WTC11 (cell line): ENCODE results near the gene ZDHHC14. TPM values are rescaled to one million over a fixed set of nuclear protein-coding genes. Genes with fewer than 3 reads are reported as not detected.

ENCODE experiments used
- ATAC-seq: fragments of 200-7000 bp; cut with Tn5 transposase; 2 replicates; pipeline ENCODE4 v1.10.0; 2021; ENCODE audit warnings: mild to moderate bottlenecking, moderate library complexity
- CTCF ChIA-PET: fragments of 300-600 bp; sonication (Branson Sonifier 250); formaldehyde crosslinking; loops from one replicate; lab custom pipeline; 2021; ENCODE audit warnings: antibody characterized with exemption; lab: Charles Lee
- POLR2A ChIA-PET: fragments of 350-600 bp; sonication (Branson Sonifier 250); formaldehyde crosslinking; loops from one replicate; lab custom pipeline; 2021; ENCODE audit warnings: antibody characterized with exemption; lab: Charles Lee
- DNase-seq: peaks from one replicate; pipeline ENCODE4 v3.0.0; 2021; ENCODE audit warnings: low spot score
- H3K27ac Mint-ChIP-seq: 2 replicates; pipeline ENCODE4 v1.8.0; 2021; ENCODE audit warnings: mixed read lengths
- H3K27me3 Mint-ChIP-seq: 2 replicates; pipeline ENCODE4 v1.8.0; 2021; ENCODE audit warnings: low read depth, mild to moderate bottlenecking, moderate library complexity, mixed read lengths
- H3K36me3 Mint-ChIP-seq: 2 replicates; pipeline ENCODE4 v1.8.0; 2021; ENCODE audit warnings: mixed read lengths
- H3K4me1 Mint-ChIP-seq: 2 replicates; pipeline ENCODE4 v1.8.0; 2022; ENCODE audit warnings: mixed read lengths
- H3K4me3 Mint-ChIP-seq: 2 replicates; pipeline ENCODE4 v1.8.0; 2021; ENCODE audit warnings: mild to moderate bottlenecking, moderate library complexity, mixed read lengths
- H3K9me3 Mint-ChIP-seq: 2 replicates; pipeline ENCODE4 v1.8.0; 2021; ENCODE audit warnings: mixed read lengths
- FOXP1 ChIP-seq: sonication (generic); formaldehyde crosslinking; IDR thresholded peaks from 2 replicates; pipeline ENCODE4 v1.8.0; 2022; ENCODE audit warnings: missing genetic modification reagents, mild to moderate bottlenecking, moderate library complexity, borderline replicate concordance
- JAZF1 ChIP-seq: fragments of 250-450 bp; sonication (Bioruptor Pico); IDR thresholded peaks from 2 replicates; pipeline ENCODE4 v1.9.0; 2021; ENCODE audit warnings: moderate library complexity, mild to moderate bottlenecking, inconsistent platforms
- JUN ChIP-seq: sonication (generic); formaldehyde crosslinking; IDR thresholded peaks from 2 replicates; pipeline ENCODE4 v1.8.0; 2023; ENCODE audit warnings: mild to moderate bottlenecking, missing genetic modification reagents
- NR1H2 ChIP-seq: sonication (generic); formaldehyde crosslinking; IDR thresholded peaks from 2 replicates; pipeline ENCODE4 v1.9.0; 2021; ENCODE audit warnings: mild to moderate bottlenecking, moderate library complexity, missing genetic modification reagents
- OVOL2 ChIP-seq: fragments of 250-450 bp; sonication (Bioruptor Pico); IDR thresholded peaks from 2 replicates; pipeline ENCODE4 v1.9.0; 2021; ENCODE audit warnings: mild to moderate bottlenecking, borderline replicate concordance
- SMAD4 ChIP-seq: sonication (generic); formaldehyde crosslinking; IDR thresholded peaks from 2 replicates; pipeline ENCODE4 v1.8.0; 2022; ENCODE audit warnings: mild to moderate bottlenecking, missing genetic modification reagents
- TP53 ChIP-seq: sonication (generic); formaldehyde crosslinking; IDR thresholded peaks from 2 replicates; pipeline ENCODE4 v1.8.1; 2023; ENCODE audit warnings: mild to moderate bottlenecking, missing genetic modification reagents
- ZNF232 ChIP-seq: sonication (generic); formaldehyde crosslinking; IDR thresholded peaks from 2 replicates; pipeline ENCODE4 v1.8.0; 2022; ENCODE audit warnings: mild to moderate bottlenecking, missing genetic modification reagents
- ZNF396 ChIP-seq: fragments of 250-450 bp; sonication (Bioruptor Pico); IDR thresholded peaks from 2 replicates; pipeline ENCODE4 v1.8.0; 2021; ENCODE audit warnings: mild to moderate bottlenecking, moderate library complexity, borderline replicate concordance
- ZNF671 ChIP-seq: fragments of 250-450 bp; sonication (Bioruptor Pico); IDR thresholded peaks from 2 replicates; pipeline ENCODE4 v1.8.0; 2021; ENCODE audit warnings: mild to moderate bottlenecking
- total RNA-seq: library from RNA; stranded (reverse); gene quantifications from 3 replicates; pipeline ENCODE4 v1.2.3, GENCODE V29; 2021
- TF ChIP-seq, protein P1 (sequence below): sonication (generic); formaldehyde crosslinking; IDR thresholded peaks from 2 replicates; pipeline ENCODE4 v1.8.1; 2023; ENCODE audit warnings: mild to moderate bottlenecking, moderate library complexity, missing genetic modification reagents
- TF ChIP-seq, protein P2 (sequence below): sonication (generic); formaldehyde crosslinking; IDR thresholded peaks from 2 replicates; pipeline ENCODE4 v1.8.0; 2022; ENCODE audit warnings: mild to moderate bottlenecking, missing genetic modification reagents
- TF ChIP-seq, protein P3 (sequence below): sonication (generic); formaldehyde crosslinking; IDR thresholded peaks from 2 replicates; pipeline ENCODE4 v1.8.1; 2022; ENCODE audit warnings: low read depth, missing genetic modification reagents, borderline replicate concordance
- TF ChIP-seq, protein P4 (sequence below): sonication (generic); formaldehyde crosslinking; IDR thresholded peaks from 2 replicates; pipeline ENCODE4 v1.8.1; 2023; ENCODE audit warnings: mild to moderate bottlenecking, missing genetic modification reagents, moderate library complexity
- TF ChIP-seq, protein P5 (sequence below): sonication (generic); formaldehyde crosslinking; IDR thresholded peaks from 2 replicates; pipeline ENCODE4 v1.8.0; 2022; ENCODE audit warnings: mild to moderate bottlenecking, missing genetic modification reagents
- TF ChIP-seq, protein P6 (sequence below): sonication (generic); formaldehyde crosslinking; IDR thresholded peaks from 2 replicates; pipeline ENCODE4 v1.8.1; 2023; ENCODE audit warnings: mild to moderate bottlenecking, missing genetic modification reagents, borderline replicate concordance
- TF ChIP-seq, protein P7 (sequence below): sonication (generic); formaldehyde crosslinking; IDR thresholded peaks from 2 replicates; pipeline ENCODE4 v1.8.1; 2022; ENCODE audit warnings: mild to moderate bottlenecking, moderate library complexity, missing genetic modification reagents
- TF ChIP-seq, protein P8 (sequence below): fragments of 250-450 bp; sonication (Bioruptor Pico); IDR thresholded peaks from 2 replicates; pipeline ENCODE4 v1.9.0; 2021; ENCODE audit warnings: mild to moderate bottlenecking, borderline replicate concordance

Gene ZDHHC14
- total RNA-seq, 1 experiment from 2014 or later: 6.6 TPM

DNA sequence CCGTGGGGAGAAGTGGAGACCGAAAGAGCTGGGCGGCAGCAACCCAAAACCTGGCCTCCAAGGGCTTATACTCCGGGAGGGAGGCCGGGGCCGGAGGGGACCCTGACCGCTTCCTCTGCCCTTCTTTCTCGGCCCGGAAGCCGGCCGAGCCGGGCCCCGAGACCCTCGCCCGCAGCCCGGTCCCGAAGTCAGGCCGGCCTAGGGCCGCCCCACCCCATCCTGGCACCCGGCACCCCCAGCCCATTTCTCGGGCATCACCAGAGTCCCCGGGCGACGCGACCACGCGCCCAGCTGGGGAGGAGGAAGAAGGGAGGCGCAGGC is 572 bp upstream of the ZDHHC14 start:
- Mint-ChIP-seq H3K27ac (no peak overlapping the region), H3K36me3 (no peaks in the 10 kb centered on the region; the same call in 1 of the 2 replicates), H3K27me3 (peaks cover 32% of the 10 kb centered on the region), H3K4me3 (peak overlapping the region; percentile 66), H3K9me3 (no peaks in the 10 kb centered on the region), H3K4me1 (peaks cover 23% of the 10 kb centered on the region)
- TF ChIP-seq JAZF1 (CRISPR knock-in tag): no peak
- TF ChIP-seq, protein P1, sequence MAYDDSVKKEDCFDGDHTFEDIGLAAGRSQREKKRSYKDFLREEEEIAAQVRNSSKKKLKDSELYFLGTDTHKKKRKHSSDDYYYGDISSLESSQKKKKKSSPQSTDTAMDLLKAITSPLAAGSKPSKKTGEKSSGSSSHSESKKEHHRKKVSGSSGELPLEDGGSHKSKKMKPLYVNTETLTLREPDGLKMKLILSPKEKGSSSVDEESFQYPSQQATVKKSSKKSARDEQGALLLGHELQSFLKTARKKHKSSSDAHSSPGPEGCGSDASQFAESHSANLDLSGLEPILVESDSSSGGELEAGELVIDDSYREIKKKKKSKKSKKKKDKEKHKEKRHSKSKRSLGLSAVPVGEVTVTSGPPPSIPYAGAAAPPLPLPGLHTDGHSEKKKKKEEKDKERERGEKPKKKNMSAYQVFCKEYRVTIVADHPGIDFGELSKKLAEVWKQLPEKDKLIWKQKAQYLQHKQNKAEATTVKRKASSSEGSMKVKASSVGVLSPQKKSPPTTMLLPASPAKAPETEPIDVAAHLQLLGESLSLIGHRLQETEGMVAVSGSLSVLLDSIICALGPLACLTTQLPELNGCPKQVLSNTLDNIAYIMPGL (CRISPR knock-in tag): peak; percentile 78; the same call in 1 of the 2 replicates
- TF ChIP-seq, protein P2, sequence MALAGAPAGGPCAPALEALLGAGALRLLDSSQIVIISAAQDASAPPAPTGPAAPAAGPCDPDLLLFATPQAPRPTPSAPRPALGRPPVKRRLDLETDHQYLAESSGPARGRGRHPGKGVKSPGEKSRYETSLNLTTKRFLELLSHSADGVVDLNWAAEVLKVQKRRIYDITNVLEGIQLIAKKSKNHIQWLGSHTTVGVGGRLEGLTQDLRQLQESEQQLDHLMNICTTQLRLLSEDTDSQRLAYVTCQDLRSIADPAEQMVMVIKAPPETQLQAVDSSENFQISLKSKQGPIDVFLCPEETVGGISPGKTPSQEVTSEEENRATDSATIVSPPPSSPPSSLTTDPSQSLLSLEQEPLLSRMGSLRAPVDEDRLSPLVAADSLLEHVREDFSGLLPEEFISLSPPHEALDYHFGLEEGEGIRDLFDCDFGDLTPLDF (CRISPR knock-in tag): no peak
- TF ChIP-seq, protein P3, sequence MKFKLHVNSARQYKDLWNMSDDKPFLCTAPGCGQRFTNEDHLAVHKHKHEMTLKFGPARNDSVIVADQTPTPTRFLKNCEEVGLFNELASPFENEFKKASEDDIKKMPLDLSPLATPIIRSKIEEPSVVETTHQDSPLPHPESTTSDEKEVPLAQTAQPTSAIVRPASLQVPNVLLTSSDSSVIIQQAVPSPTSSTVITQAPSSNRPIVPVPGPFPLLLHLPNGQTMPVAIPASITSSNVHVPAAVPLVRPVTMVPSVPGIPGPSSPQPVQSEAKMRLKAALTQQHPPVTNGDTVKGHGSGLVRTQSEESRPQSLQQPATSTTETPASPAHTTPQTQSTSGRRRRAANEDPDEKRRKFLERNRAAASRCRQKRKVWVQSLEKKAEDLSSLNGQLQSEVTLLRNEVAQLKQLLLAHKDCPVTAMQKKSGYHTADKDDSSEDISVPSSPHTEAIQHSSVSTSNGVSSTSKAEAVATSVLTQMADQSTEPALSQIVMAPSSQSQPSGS (CRISPR knock-in tag): no peak
- peak; percentile 55; the same call in 1 of the 2 replicates for TF ChIP-seq JUN (CRISPR knock-in tag)
- no peak for TF ChIP-seq FOXP1 (CRISPR knock-in tag)
- TF ChIP-seq ZNF232 (CRISPR knock-in tag): no peak
- no peak for TF ChIP-seq NR1H2 (CRISPR knock-in tag)
- TF ChIP-seq SMAD4: no peak
- TF ChIP-seq, protein P4, sequence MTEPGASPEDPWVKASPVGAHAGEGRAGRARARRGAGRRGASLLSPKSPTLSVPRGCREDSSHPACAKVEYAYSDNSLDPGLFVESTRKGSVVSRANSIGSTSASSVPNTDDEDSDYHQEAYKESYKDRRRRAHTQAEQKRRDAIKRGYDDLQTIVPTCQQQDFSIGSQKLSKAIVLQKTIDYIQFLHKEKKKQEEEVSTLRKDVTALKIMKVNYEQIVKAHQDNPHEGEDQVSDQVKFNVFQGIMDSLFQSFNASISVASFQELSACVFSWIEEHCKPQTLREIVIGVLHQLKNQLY: no peak
- TF ChIP-seq, protein P5, sequence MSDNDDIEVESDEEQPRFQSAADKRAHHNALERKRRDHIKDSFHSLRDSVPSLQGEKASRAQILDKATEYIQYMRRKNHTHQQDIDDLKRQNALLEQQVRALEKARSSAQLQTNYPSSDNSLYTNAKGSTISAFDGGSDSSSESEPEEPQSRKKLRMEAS: 0 out of 2 replicates have a peak, but pooled peaks have one; percentile 27
- TF ChIP-seq, protein P6, sequence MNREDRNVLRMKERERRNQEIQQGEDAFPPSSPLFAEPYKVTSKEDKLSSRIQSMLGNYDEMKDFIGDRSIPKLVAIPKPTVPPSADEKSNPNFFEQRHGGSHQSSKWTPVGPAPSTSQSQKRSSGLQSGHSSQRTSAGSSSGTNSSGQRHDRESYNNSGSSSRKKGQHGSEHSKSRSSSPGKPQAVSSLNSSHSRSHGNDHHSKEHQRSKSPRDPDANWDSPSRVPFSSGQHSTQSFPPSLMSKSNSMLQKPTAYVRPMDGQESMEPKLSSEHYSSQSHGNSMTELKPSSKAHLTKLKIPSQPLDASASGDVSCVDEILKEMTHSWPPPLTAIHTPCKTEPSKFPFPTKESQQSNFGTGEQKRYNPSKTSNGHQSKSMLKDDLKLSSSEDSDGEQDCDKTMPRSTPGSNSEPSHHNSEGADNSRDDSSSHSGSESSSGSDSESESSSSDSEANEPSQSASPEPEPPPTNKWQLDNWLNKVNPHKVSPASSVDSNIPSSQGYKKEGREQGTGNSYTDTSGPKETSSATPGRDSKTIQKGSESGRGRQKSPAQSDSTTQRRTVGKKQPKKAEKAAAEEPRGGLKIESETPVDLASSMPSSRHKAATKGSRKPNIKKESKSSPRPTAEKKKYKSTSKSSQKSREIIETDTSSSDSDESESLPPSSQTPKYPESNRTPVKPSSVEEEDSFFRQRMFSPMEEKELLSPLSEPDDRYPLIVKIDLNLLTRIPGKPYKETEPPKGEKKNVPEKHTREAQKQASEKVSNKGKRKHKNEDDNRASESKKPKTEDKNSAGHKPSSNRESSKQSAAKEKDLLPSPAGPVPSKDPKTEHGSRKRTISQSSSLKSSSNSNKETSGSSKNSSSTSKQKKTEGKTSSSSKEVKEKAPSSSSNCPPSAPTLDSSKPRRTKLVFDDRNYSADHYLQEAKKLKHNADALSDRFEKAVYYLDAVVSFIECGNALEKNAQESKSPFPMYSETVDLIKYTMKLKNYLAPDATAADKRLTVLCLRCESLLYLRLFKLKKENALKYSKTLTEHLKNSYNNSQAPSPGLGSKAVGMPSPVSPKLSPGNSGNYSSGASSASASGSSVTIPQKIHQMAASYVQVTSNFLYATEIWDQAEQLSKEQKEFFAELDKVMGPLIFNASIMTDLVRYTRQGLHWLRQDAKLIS (CRISPR knock-in tag): 0 out of 2 replicates have a peak, but pooled peaks have one; percentile 51
- 0 out of 2 replicates have a peak, but pooled peaks have one; percentile 16 for TF ChIP-seq TP53 (CRISPR knock-in tag)
- no peak for TF ChIP-seq OVOL2 (CRISPR knock-in tag)
- no peak for TF ChIP-seq ZNF671 (CRISPR knock-in tag)
- TF ChIP-seq ZNF396 (CRISPR knock-in tag): no peak
- TF ChIP-seq, protein P7, sequence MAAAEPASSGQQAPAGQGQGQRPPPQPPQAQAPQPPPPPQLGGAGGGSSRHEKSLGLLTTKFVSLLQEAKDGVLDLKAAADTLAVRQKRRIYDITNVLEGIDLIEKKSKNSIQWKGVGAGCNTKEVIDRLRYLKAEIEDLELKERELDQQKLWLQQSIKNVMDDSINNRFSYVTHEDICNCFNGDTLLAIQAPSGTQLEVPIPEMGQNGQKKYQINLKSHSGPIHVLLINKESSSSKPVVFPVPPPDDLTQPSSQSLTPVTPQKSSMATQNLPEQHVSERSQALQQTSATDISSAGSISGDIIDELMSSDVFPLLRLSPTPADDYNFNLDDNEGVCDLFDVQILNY (CRISPR knock-in tag): peak; percentile 18; the same call in 1 of the 2 replicates
- TF ChIP-seq, protein P8, sequence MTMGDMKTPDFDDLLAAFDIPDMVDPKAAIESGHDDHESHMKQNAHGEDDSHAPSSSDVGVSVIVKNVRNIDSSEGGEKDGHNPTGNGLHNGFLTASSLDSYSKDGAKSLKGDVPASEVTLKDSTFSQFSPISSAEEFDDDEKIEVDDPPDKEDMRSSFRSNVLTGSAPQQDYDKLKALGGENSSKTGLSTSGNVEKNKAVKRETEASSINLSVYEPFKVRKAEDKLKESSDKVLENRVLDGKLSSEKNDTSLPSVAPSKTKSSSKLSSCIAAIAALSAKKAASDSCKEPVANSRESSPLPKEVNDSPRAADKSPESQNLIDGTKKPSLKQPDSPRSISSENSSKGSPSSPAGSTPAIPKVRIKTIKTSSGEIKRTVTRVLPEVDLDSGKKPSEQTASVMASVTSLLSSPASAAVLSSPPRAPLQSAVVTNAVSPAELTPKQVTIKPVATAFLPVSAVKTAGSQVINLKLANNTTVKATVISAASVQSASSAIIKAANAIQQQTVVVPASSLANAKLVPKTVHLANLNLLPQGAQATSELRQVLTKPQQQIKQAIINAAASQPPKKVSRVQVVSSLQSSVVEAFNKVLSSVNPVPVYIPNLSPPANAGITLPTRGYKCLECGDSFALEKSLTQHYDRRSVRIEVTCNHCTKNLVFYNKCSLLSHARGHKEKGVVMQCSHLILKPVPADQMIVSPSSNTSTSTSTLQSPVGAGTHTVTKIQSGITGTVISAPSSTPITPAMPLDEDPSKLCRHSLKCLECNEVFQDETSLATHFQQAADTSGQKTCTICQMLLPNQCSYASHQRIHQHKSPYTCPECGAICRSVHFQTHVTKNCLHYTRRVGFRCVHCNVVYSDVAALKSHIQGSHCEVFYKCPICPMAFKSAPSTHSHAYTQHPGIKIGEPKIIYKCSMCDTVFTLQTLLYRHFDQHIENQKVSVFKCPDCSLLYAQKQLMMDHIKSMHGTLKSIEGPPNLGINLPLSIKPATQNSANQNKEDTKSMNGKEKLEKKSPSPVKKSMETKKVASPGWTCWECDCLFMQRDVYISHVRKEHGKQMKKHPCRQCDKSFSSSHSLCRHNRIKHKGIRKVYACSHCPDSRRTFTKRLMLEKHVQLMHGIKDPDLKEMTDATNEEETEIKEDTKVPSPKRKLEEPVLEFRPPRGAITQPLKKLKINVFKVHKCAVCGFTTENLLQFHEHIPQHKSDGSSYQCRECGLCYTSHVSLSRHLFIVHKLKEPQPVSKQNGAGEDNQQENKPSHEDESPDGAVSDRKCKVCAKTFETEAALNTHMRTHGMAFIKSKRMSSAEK (CRISPR knock-in tag): no peak
- CTCF ChIA-PET: interaction anchor here (0.6 to 1.4 kb wide), 6 partner anchors 11 to 393 kb away, joined by 3 to 6 read pairs (median 4); no protein-coding TSS in a partner anchor
- ATAC-seq (peak; percentile 22), DNase-seq (peak; percentile 36)
- POLR2A ChIA-PET: interaction anchor here (0.6 to 1.9 kb wide), 3 partner anchors 14 to 58 kb away, joined by 3 to 10 read pairs (median 3); partner anchors contain the start of gene TMEM242
